ENCODE data around the gene INO80B. TPM values are rescaled to one million over a fixed set of nuclear protein-coding genes. Genes with fewer than 3 reads are reported as not detected.

The INO80B gene
- total and polyA plus RNA-seq, 9 of the 15 experiments (the other 6 are each of a cell fraction or from before 2014, with no cell fraction given): 0.41 to 22.6 (median 9.0) TPM

DNA sequence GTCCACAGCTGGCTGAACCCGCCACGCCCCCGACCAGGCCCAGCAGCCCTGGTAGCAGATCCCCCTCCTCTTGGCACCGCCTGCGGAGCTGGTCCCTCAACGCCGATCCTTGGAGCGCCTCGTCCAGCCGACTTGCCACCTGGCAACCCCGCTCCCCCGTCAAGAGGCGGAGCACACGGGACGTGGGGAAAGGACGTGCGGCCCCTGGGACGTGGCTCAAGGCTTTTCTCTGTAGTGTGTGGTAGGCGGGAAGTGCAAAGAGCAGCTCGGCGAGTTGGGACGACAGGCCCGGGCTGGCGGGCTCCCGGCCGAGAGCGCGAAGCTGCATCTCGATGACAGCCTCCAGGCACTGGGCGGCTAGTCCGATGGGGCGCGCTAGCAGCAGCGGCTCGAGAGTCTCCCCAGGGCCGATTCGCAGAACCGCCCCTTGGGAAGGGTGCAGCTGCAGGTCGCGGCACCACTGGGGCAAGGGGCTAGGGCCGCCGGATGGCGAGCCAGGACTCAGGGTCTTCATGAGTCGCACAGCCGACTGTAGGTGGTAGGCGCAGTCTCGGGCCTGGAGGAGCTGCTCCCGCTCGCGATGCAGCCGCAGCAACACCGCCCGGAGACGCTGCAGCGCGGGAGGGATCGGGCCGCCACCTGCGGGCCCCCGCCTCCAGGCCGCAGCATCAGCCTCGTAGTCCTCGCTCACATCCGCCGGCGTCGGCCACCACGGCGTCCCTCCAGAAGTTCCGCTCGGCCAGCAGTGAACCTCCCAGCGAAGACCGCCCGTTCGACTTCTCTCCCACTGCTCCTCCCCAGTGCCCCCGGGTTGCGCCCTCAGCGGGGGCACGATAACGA is 27.3 kb downstream of the INO80B start (continued):
- TF ChIP-seq, protein P1, sequence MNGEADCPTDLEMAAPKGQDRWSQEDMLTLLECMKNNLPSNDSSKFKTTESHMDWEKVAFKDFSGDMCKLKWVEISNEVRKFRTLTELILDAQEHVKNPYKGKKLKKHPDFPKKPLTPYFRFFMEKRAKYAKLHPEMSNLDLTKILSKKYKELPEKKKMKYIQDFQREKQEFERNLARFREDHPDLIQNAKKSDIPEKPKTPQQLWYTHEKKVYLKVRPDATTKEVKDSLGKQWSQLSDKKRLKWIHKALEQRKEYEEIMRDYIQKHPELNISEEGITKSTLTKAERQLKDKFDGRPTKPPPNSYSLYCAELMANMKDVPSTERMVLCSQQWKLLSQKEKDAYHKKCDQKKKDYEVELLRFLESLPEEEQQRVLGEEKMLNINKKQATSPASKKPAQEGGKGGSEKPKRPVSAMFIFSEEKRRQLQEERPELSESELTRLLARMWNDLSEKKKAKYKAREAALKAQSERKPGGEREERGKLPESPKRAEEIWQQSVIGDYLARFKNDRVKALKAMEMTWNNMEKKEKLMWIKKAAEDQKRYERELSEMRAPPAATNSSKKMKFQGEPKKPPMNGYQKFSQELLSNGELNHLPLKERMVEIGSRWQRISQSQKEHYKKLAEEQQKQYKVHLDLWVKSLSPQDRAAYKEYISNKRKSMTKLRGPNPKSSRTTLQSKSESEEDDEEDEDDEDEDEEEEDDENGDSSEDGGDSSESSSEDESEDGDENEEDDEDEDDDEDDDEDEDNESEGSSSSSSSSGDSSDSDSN (IDR thresholded peaks at IDR 0.05; ENCODE audit: borderline replicate concordance in 1 of 2, low read depth in 2 of 2, low read length in 2 of 2): peak; percentile 20 to 64; a peak in 3 of 4 replicates
- no peak for TF ChIP-seq ZNF134 (CRISPR knock-in tag; conservative IDR thresholded peaks at IDR 0.05)
- TF ChIP-seq GATAD2A (IDR thresholded peaks at IDR 0.05): no peak
- TF ChIP-seq, protein P2, sequence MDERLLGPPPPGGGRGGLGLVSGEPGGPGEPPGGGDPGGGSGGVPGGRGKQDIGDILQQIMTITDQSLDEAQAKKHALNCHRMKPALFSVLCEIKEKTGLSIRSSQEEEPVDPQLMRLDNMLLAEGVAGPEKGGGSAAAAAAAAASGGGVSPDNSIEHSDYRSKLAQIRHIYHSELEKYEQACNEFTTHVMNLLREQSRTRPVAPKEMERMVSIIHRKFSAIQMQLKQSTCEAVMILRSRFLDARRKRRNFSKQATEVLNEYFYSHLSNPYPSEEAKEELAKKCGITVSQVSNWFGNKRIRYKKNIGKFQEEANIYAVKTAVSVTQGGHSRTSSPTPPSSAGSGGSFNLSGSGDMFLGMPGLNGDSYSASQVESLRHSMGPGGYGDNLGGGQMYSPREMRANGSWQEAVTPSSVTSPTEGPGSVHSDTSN (CRISPR knock-in tag; IDR thresholded peaks at IDR 0.05; ENCODE audit: low read depth): no peak
- TF ChIP-seq, protein P2 (tag; conservative IDR thresholded peaks at IDR 0.05; ENCODE audit: low read depth): no peak
- no peak for TF ChIP-seq ZNF561 (CRISPR knock-in tag; conservative IDR thresholded peaks at IDR 0.05)
- no peak for TF ChIP-seq BRD4 (IDR thresholded peaks at IDR 0.05)
- TF ChIP-seq, protein P3, sequence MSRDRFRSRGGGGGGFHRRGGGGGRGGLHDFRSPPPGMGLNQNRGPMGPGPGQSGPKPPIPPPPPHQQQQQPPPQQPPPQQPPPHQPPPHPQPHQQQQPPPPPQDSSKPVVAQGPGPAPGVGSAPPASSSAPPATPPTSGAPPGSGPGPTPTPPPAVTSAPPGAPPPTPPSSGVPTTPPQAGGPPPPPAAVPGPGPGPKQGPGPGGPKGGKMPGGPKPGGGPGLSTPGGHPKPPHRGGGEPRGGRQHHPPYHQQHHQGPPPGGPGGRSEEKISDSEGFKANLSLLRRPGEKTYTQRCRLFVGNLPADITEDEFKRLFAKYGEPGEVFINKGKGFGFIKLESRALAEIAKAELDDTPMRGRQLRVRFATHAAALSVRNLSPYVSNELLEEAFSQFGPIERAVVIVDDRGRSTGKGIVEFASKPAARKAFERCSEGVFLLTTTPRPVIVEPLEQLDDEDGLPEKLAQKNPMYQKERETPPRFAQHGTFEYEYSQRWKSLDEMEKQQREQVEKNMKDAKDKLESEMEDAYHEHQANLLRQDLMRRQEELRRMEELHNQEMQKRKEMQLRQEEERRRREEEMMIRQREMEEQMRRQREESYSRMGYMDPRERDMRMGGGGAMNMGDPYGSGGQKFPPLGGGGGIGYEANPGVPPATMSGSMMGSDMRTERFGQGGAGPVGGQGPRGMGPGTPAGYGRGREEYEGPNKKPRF (IDR thresholded peaks at IDR 0.05; ENCODE audit: low read depth, low read length): no peak
- no peak for TF ChIP-seq XRCC3 (IDR thresholded peaks at IDR 0.05)
- TF ChIP-seq ZNF165 (CRISPR knock-in tag; IDR thresholded peaks at IDR 0.05; ENCODE audit: borderline replicate concordance): no peak
- no peak for TF ChIP-seq TFAM (CRISPR knock-in tag; conservative IDR thresholded peaks at IDR 0.05)
- TF ChIP-seq, protein P4, sequence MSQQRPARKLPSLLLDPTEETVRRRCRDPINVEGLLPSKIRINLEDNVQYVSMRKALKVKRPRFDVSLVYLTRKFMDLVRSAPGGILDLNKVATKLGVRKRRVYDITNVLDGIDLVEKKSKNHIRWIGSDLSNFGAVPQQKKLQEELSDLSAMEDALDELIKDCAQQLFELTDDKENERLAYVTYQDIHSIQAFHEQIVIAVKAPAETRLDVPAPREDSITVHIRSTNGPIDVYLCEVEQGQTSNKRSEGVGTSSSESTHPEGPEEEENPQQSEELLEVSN (IDR thresholded peaks at IDR 0.05; ENCODE audit: borderline replicate concordance in 1 of 2, extremely low read depth in 1 of 2, insufficient read depth in 1 of 2, insufficient read length in 1 of 2, low read depth in 1 of 2, low read length in 1 of 2, poor library complexity in 1 of 2, severe bottlenecking in 1 of 2): peak; percentile 56 to 84
- no peak for TF ChIP-seq NUFIP1 (IDR thresholded peaks at IDR 0.05; ENCODE audit: partially characterized antibody)
- TF ChIP-seq GTF2A2 (tag; IDR thresholded peaks at IDR 0.05): no peak
- TF ChIP-seq ZNF445 (CRISPR knock-in tag; IDR thresholded peaks at IDR 0.05; ENCODE audit: low read depth): no peak
- TF ChIP-seq CREM (IDR thresholded peaks at IDR 0.05; ENCODE audit: low read depth): 0 out of 2 replicates have a peak, but pooled peaks have one; percentile 2
- TF ChIP-seq ESRRA (IDR thresholded peaks at IDR 0.05; ENCODE audit: borderline replicate concordance, low read depth): no peak
- TF ChIP-seq ZNF224 (CRISPR knock-in tag; IDR thresholded peaks at IDR 0.05): peak; percentile 57; the same call in 1 of the 2 replicates
- TF ChIP-seq BDP1 (IDR thresholded peaks at IDR 0.05; ENCODE audit: insufficient read depth, insufficient read length): no peak
- TF ChIP-seq PML (IDR thresholded peaks at IDR 0.05; ENCODE audit: low read length): no peak
- no peak for TF ChIP-seq PRMT5 (CRISPR knock-in tag; IDR thresholded peaks at IDR 0.05)

All from K562 (cell line).